Ovary (tissue), 9 donors: ENCODE measurements around the gene SNX13. TPM values are rescaled to one million over a fixed set of nuclear protein-coding genes. Genes with fewer than 3 reads are reported as not detected.
A peak's percentile ranks its signal among the peaks of the same experiment; 100 is the strongest.

Experiments
- DNase-seq, 5 donors: peaks; one replicate each; pipeline ENCODE4 v3.0.0-alpha.2; 2019 to 2020
- H3K27ac ChIP-seq, 2 donors: fragments of 200-600 bp; one replicate each; pipeline versions ENCODE4 v1.5.1 to v1.8.0; 2019 to 2022
- H3K27me3 ChIP-seq: fragments of 200-600 bp; one replicate; pipeline ENCODE4 v1.8.0; 2022
- H3K36me3 ChIP-seq: fragments of 200-600 bp; sonication (generic); one replicate; pipeline ENCODE4 v1.5.1; 2019
- H3K4me1 ChIP-seq: one replicate; pipeline ENCODE4 v1.8.1; 2013; ENCODE audit warnings: mild to moderate bottlenecking, moderate library complexity; ENCODE audit not compliant: insufficient read depth
- H3K4me3 ChIP-seq: fragments of 200-600 bp; sonication (generic); one replicate; pipeline ENCODE4 v1.5.1; 2017
- H3K9me3 ChIP-seq, 2 donors: fragments of 200-600 bp in 1 of 2; sonication (generic) in 1 of 2; one replicate each; pipeline versions ENCODE4 v1.5.1 to v1.8.1; 2013 to 2019; ENCODE audit warnings: mild to moderate bottlenecking in 1 of 2, moderate library complexity in 1 of 2
- CTCF ChIP-seq, 3 donors: fragments of 450-650 bp in 2 of 3; fragments of 200-600 bp in 1 of 3; IDR thresholded peaks; one replicate each; pipeline versions ENCODE4 v1.5.1 to v1.8.0; 2016 to 2022; ENCODE audit warnings: antibody characterized with exemption in 3 of 3, mild to moderate bottlenecking in 1 of 3
- EP300 ChIP-seq: sonication (generic); formaldehyde crosslinking; IDR thresholded peaks from one replicate; pipeline ENCODE4 v1.6.1; 2017; ENCODE audit warnings: antibody characterized with exemption
- POLR2A ChIP-seq: fragments of 450-650 bp; IDR thresholded peaks from one replicate; pipeline ENCODE4 v1.6.1; 2017; ENCODE audit warnings: antibody characterized with exemption, mild to moderate bottlenecking, moderate library complexity
- WGBS, 3 donors: extraction: QIAGEN DNeasy Blood & Tissue Kit in 1 of 3; methylation state at CpG; one replicate each; pipeline versions ENCODE4 v1.1.5 to v1.1.7; 2013 to 2017; 5-methylcytosine and 5-hydroxymethylcytosine counted together
- intact Hi-C, 4 donors: fragments of 100-400 bp; cut with DNase I; formaldehyde crosslinking; loops; one replicate each; pipeline versions ENCODE4 v1.11.0 to v1.15.1; 2022 to 2023
- polyA plus RNA-seq, 2 donors: library from polyadenylated mRNA; stranded (reverse); fragments of 200-250 nt in 1 of 2; fragments of 350-450 nt in 1 of 2; fragmentation: Illumina TruSeq in 1 of 2; extraction: RNeasy Lipid Tissue Mini Kit (QIAGEN cat#74804) in 1 of 2; gene quantifications; one replicate each; pipeline ENCODE4 v1.2.3, GENCODE V29; 2013 to 2014
- total RNA-seq, 7 donors: library from RNA; depleted of rRNA in 2 of 7; stranded (reverse); fragments of >200 nt in 2 of 7; fragmentation: NEBNext Ultra II Directional in 3 of 7; extraction: Animal tissue kit (Norgen Biotek cat#: 25700) in 3 of 7; gene quantifications; one replicate each; pipeline versions ENCODE4 v1.1.0 to v1.2.4, GENCODE V29; 2016 to 2023
- donor health status: DM: no; HTN: no; CAD: no; lungs with moderate emphysema.
- donor health status: DM: no; HTN: no; CAD: no.
- donor health status: Bipolar disorder and iron deficiency.
- donor health status: DM: yes; HTN: yes; CAD: no.
- donor health status: DM: no; HTN: no; CAD: no.
- donor health status: DM: yes; HTN: yes; CAD: no.

The SNX13 gene
- total and polyA plus RNA-seq, 9 donors, result 12.1 to 51.1 (median 46.1) TPM

DNA sequence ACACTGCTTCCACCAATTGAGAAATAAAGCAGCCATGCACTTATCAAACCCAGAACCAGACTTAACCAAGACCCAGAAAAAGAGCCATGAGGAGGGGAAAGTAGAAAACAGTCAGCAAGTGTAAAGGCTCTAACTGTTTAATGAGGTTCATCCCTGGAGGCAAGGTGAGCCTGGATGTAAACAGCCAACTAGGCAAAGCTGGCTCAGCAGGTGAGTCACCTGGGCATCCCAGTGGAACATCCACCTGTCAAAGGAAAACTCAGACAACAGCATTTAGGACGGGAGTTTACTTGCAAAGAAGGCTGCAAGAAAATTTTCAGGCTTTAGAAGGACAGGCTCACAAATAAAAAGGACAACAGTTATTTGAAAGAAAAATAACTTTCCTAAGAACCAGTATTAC is 153.0 kb downstream of the SNX13 start:
- H3K27ac ChIP-seq, result no peak overlapping the region
- peaks cover 6% of the 10 kb centered on the region for H3K4me1 ChIP-seq
- intact Hi-C loops, result no loop called here
- no peak for DNase-seq
- H3K9me3 ChIP-seq, result no peaks in the 10 kb centered on the region
- 89 to 94% (median 89%) methylated on average over 1 of the region's 1 CpG for WGBS, 3 donors
- H3K27me3 ChIP-seq, result no peaks in the 10 kb centered on the region
- TF ChIP-seq POLR2A (no peak), EP300 (no peak), CTCF (IDR thresholded peaks at IDR 0.05) (no peak)
- H3K36me3 ChIP-seq, result no peaks in the 10 kb centered on the region
- no peak overlapping the region for H3K4me3 ChIP-seq

- Histone ChIP-seq H3K4me1 (peaks cover 6% of the 10 kb centered on the region), H3K27me3 (no peaks in the 10 kb centered on the region), H3K36me3 (no peaks in the 10 kb centered on the region), H3K27ac (no peak overlapping the region), H3K9me3 (no peaks in the 10 kb centered on the region), H3K4me3 (no peak overlapping the region)
- peak; percentile 30 to 67 (median 31) for DNase-seq
- TF ChIP-seq POLR2A, result no peak
- TF ChIP-seq EP300, result no peak
- no peak for TF ChIP-seq CTCF (IDR thresholded peaks at IDR 0.05)
- intact Hi-C loops, result no loop called here
- WGBS, 3 donors, result 12 to 25% (median 19%) methylated on average over 6 of the region's 6 CpGs
Observed at GRCh38 chr7:17786314-17786852, 153.9 kb downstream of the SNX13 start.

GRCh38 chr7:17782216-17782549 is 158.1 kb downstream of the SNX13 start:
- Histone ChIP-seq H3K27ac (no peak overlapping the region), H3K36me3 (no peaks in the 10 kb centered on the region), H3K4me1 (peaks cover 6% of the 10 kb centered on the region), H3K27me3 (no peaks in the 10 kb centered on the region), H3K9me3 (no peaks in the 10 kb centered on the region), H3K4me3 (no peak overlapping the region)
- DNase-seq, result no peak
- TF ChIP-seq POLR2A (no peak), EP300 (no peak), CTCF (IDR thresholded peaks at IDR 0.05) (no peak)
- intact Hi-C loops, result no loop called here

GRCh38 chr7:17781491-17782215 is 158.6 kb downstream of the SNX13 start:
- Histone ChIP-seq H3K36me3 (no peaks in the 10 kb centered on the region), H3K27ac (no peak overlapping the region), H3K27me3 (no peaks in the 10 kb centered on the region), H3K9me3 (no peaks in the 10 kb centered on the region), H3K4me3 (no peak overlapping the region), H3K4me1 (peaks cover 5% of the 10 kb centered on the region)
- no peak for DNase-seq
- no peak for TF ChIP-seq POLR2A
- TF ChIP-seq EP300, result no peak
- TF ChIP-seq CTCF (IDR thresholded peaks at IDR 0.05), result no peak
- intact Hi-C loops, result no loop called here
- WGBS, 3 donors, result 68 to 71% (median 68%) methylated on average over 7 of the region's 7 CpGs
